Endothelial cell of umbilical vein (primary cell): Measurements from ENCODE around the gene ZBTB7A. TPM values are rescaled to one million over a fixed set of nuclear protein-coding genes. Genes with fewer than 3 reads are reported as not detected.

ENCODE experiments used
- BruUV-seq: library from RNA; stranded (reverse); fragments of 400-500 nt; replicated peaks from 2 replicates; lab custom pipeline; 2021; lab: Mats Ljungman, UMichigan
- CTCF ChIA-PET: fragments of 300-600, 350-600 bp; sonication (Branson Sonifier 250); formaldehyde crosslinking; loops from one replicate; lab custom pipeline; 2021; ENCODE audit warnings: antibody characterized with exemption, inconsistent platforms; lab: Charles Lee
- POLR2A ChIA-PET: fragments of 300-600, 350-600 bp; sonication (Branson Sonifier 250); formaldehyde crosslinking; loops from one replicate; lab custom pipeline; 2021; ENCODE audit warnings: antibody characterized with exemption, inconsistent platforms; lab: Charles Lee
- DNase-seq: peaks from one replicate; pipeline ENCODE4 v3.0.0-alpha.2; 2011; ENCODE audit warnings: low read depth, low spot score
- FAIRE-seq: peaks from 2 replicates; lab custom pipeline; 2011; peaks lifted over from hg19 to GRCh38; lab: Jason Lieb, UNC
- H2AFZ ChIP-seq: 2 replicates; pipeline ENCODE4 v1.6.0; 2012; ENCODE audit warnings: low read depth, low read length, control low read depth, inconsistent platforms
- H3K27ac ChIP-seq: 2 replicates; pipeline ENCODE4 v1.5.1; 2011; ENCODE audit warnings: low read depth, mild to moderate bottlenecking, control low read depth, low read length, moderate library complexity; ENCODE audit not compliant: insufficient read depth
- H3K27me3 ChIP-seq, 2 experiments: 2 replicates each; pipeline versions ENCODE4 v1.6.0 to v1.6.1; 2011; ENCODE audit warnings: low read length in 2 of 2, mixed read lengths in 1 of 2; ENCODE audit not compliant: control insufficient read depth in 2 of 2, insufficient read depth in 2 of 2
- H3K36me3 ChIP-seq, 2 experiments: 2 replicates in 1 of 2; 3 replicates in 1 of 2; pipeline ENCODE4 v1.5.1; 2011; ENCODE audit warnings: low read length in 2 of 2, mild to moderate bottlenecking in 1 of 2, moderate library complexity in 1 of 2; ENCODE audit not compliant: control insufficient read depth in 2 of 2, insufficient read depth in 2 of 2; ENCODE audit errors: extremely low read depth in 1 of 2
- H3K4me1 ChIP-seq: 3 replicates; pipeline ENCODE4 v1.5.1; 2011; ENCODE audit warnings: mild to moderate bottlenecking, low read length; ENCODE audit not compliant: control insufficient read depth, insufficient read depth; ENCODE audit errors: extremely low read depth
- H3K4me2 ChIP-seq: 2 replicates; pipeline ENCODE4 v1.6.1; 2011; ENCODE audit warnings: low read length, control low read depth, mixed read lengths; ENCODE audit not compliant: insufficient read depth
- H3K4me3 ChIP-seq, 3 experiments: fragments of 200-600 bp in 1 of 3; sonication (generic), shearing (Covaris generic) in 1 of 3; replicated peaks in 1 of 3; 2 replicates each; pipeline ENCODE4 v1.5.1; 2011 to 2016; ENCODE audit warnings: control low read depth in 3 of 3, low read length in 3 of 3, mild to moderate bottlenecking in 2 of 3, inconsistent platforms in 1 of 3, low read depth in 1 of 3, moderate library complexity in 1 of 3; ENCODE audit not compliant: insufficient read depth in 1 of 3
- H3K79me2 ChIP-seq: 2 replicates; pipeline ENCODE4 v1.6.0; 2012; ENCODE audit warnings: low read length, inconsistent platforms; ENCODE audit not compliant: control insufficient read depth, insufficient read depth
- H3K9ac ChIP-seq: replicated peaks from 2 replicates; pipeline ENCODE3; 2011; ENCODE audit warnings: low read length, control low read depth; ENCODE audit not compliant: insufficient read depth; ENCODE audit errors: extremely low read depth
- H3K9me1 ChIP-seq: replicated peaks from 3 replicates; pipeline ENCODE4 v1.6.0; 2011; ENCODE audit warnings: mild to moderate bottlenecking, low read length; ENCODE audit not compliant: control insufficient read depth, insufficient read depth; ENCODE audit errors: extremely low read depth
- H3K9me3 ChIP-seq: replicated peaks from 2 replicates; pipeline ENCODE4 v1.5.1; 2012; ENCODE audit warnings: low read length, inconsistent platforms; ENCODE audit not compliant: control insufficient read depth, insufficient read depth
- H4K20me1 ChIP-seq: replicated peaks from 2 replicates; pipeline ENCODE3; 2011; ENCODE audit warnings: mild to moderate bottlenecking, low read length; ENCODE audit not compliant: control insufficient read depth, insufficient read depth; ENCODE audit errors: extremely low read depth
- GATA2 ChIP-seq: IDR thresholded peaks from 2 replicates; pipeline ENCODE4 v1.7.0; 2011; ENCODE audit warnings: low read depth, mild to moderate bottlenecking, moderate library complexity, mixed read lengths, low read length; ENCODE audit not compliant: insufficient read length, insufficient read depth
- MAX ChIP-seq: IDR thresholded peaks from 2 replicates; pipeline ENCODE4 v1.6.1; 2011; ENCODE audit not compliant: insufficient read depth, insufficient read length
- MYC ChIP-seq: IDR thresholded peaks from one replicate; pipeline ENCODE4 v1.6.1; 2011; ENCODE audit warnings: mild to moderate bottlenecking, low read depth, low read length
- POLR2A ChIP-seq: IDR thresholded peaks from 2 replicates; pipeline ENCODE4 v1.6.1; 2012; ENCODE audit warnings: low read depth, mild to moderate bottlenecking, control low read depth, low read length
- POLR2AphosphoS5 ChIP-seq: IDR thresholded peaks from 2 replicates; pipeline ENCODE4 v1.6.1; 2012; ENCODE audit warnings: low read depth, mild to moderate bottlenecking, control low read depth, low read length, moderate library complexity; ENCODE audit not compliant: insufficient read depth
- dilution Hi-C: fragments of 300-500 bp; cut with MboI; formaldehyde crosslinking; loops from one replicate; pipeline ENCODE4 v1.15.0; 2019; ENCODE audit warnings: low sequenced_read_pairs; ENCODE audit not compliant: extremely low pct_ligation_motif_present
- intact Hi-C: fragments of 100-400 bp; cut with micrococcal nuclease; formaldehyde crosslinking; loops from one replicate; pipeline ENCODE4 v1.10.0; 2022
- polyA plus RNA-seq, 4 experiments: library from polyadenylated mRNA; depleted of rRNA in 3 of 4; stranded (reverse) in 3 of 4; unstranded in 1 of 4; fragments of >200 nt; gene quantifications; 2 replicates each; pipeline versions ENCODE4 v1.2.1 to v1.2.3, GENCODE V29; 2011 to 2012; ENCODE audit warnings: missing spikeins in 1 of 4
- total RNA-seq: library from RNA; stranded (reverse); gene quantifications from 2 replicates; pipeline ENCODE4 v1.2.3, GENCODE V29; 2021
- TF ChIP-seq, protein P1 (sequence below), 2 donors: IDR thresholded peaks; 1 replicate in 1 of 2; 2 replicates in 1 of 2; pipeline ENCODE4 v1.5.1; 2011; ENCODE audit warnings: low read length in 2 of 2, mild to moderate bottlenecking in 2 of 2, moderate library complexity in 2 of 2, control low read depth in 1 of 2, inconsistent platforms in 1 of 2, low read depth in 1 of 2; ENCODE audit not compliant: insufficient read depth in 1 of 2; ENCODE audit errors: extremely low read depth in 1 of 2

The ZBTB7A gene
- total and polyA plus RNA-seq, 2 donors (not counting 3 experiments of a cell fraction or from before 2014, with no cell fraction given), result 8.2 to 29.0 TPM

GRCh38 chr19:4014541-4015491 lies 51.9 kb downstream of the ZBTB7A start:
- Histone ChIP-seq H3K9ac (no peak overlapping the region), H3K36me3 (peaks cover 2 to 46% of the 10 kb centered on the region in 2 experiments), H3K27me3 (no peaks in the 10 kb centered on the region), H3K27ac (no peak overlapping the region), H2AFZ (no peak overlapping the region), H3K79me2 (peaks cover 32% of the 10 kb centered on the region), H3K9me3 (no peaks in the 10 kb centered on the region), H4K20me1 (no peaks in the 10 kb centered on the region), H3K4me2 (no peak overlapping the region), H3K4me1 (no peaks in the 10 kb centered on the region), H3K4me3 (no peak overlapping the region), H3K9me1 (no peaks in the 10 kb centered on the region)
- no TSS peak for BruUV-seq
- FAIRE-seq (peak; percentile 37), DNase-seq (no peak)
- intact Hi-C loops, result no loop called here
- ChIA-PET POLR2A (interaction anchor here (0.6 kb wide), 1 partner anchor 51 kb away, joined by 5 read pairs; no protein-coding TSS in a partner anchor), CTCF (interaction anchor here (0.6 kb wide), 1 partner anchor 212 kb away, joined by 3 read pairs; no protein-coding TSS in a partner anchor)
- TF ChIP-seq GATA2, result no peak
- no peak for TF ChIP-seq POLR2AphosphoS5
- TF ChIP-seq, protein P1, sequence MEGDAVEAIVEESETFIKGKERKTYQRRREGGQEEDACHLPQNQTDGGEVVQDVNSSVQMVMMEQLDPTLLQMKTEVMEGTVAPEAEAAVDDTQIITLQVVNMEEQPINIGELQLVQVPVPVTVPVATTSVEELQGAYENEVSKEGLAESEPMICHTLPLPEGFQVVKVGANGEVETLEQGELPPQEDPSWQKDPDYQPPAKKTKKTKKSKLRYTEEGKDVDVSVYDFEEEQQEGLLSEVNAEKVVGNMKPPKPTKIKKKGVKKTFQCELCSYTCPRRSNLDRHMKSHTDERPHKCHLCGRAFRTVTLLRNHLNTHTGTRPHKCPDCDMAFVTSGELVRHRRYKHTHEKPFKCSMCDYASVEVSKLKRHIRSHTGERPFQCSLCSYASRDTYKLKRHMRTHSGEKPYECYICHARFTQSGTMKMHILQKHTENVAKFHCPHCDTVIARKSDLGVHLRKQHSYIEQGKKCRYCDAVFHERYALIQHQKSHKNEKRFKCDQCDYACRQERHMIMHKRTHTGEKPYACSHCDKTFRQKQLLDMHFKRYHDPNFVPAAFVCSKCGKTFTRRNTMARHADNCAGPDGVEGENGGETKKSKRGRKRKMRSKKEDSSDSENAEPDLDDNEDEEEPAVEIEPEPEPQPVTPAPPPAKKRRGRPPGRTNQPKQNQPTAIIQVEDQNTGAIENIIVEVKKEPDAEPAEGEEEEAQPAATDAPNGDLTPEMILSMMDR (IDR thresholded peaks at IDR 0.05; ENCODE audit: extremely low read depth in 1 of 2, insufficient read depth in 1 of 2, low read depth in 1 of 2, low read length in 2 of 2), result no peak
- TF ChIP-seq MAX, result no peak
- TF ChIP-seq POLR2A, result no peak
- no peak for TF ChIP-seq MYC
- dilution Hi-C loops, result no loop called here
